Measurements from ENCODE around the gene LZTS2. TPM values are rescaled to one million over a fixed set of nuclear protein-coding genes. Genes with fewer than 3 reads are reported as not detected.

The LZTS2 gene
- total RNA-seq, 2 donors from 2014 or later = 29.7 to 38.4 TPM

- no peaks in the 10 kb centered on the region for H3K9me3 ChIP-seq
- no peak for ATAC-seq
- intact Hi-C loops (cut with DNase I) = no loop called here
- no peaks in the 10 kb centered on the region for H3K27me3 ChIP-seq
- peaks cover 0 to 9% of the 10 kb centered on the region in 2 donors for H3K36me3 ChIP-seq (replicated peaks in 1 of 2; ENCODE audit: insufficient read depth in 1 of 2, low read depth in 2 of 2)
- peak in 3 of 4 donors; percentile 35 to 49 (median 43) for DNase-seq
- 64 to 66% methylated on average over 21 of the region's 21 CpGs for WGBS, 2 donors
- no peak for TF ChIP-seq CTCF (IDR thresholded peaks at IDR 0.05)
- TF ChIP-seq POLR2A (IDR thresholded peaks at IDR 0.05) = no peak
- no peak overlapping the region for H3K27ac ChIP-seq
- no peak overlapping the region for H3K4me3 ChIP-seq
- H3K4me1 ChIP-seq = peaks cover 50% of the 10 kb centered on the region
Observed at GRCh38 chr10:100989088-100989487, 10.5 kb upstream of the LZTS2 start.

- H3K4me1 ChIP-seq = peaks cover 34% of the 10 kb centered on the region
- H3K27ac ChIP-seq = no peak overlapping the region
- WGBS, 2 donors = 43 to 49% methylated on average over 10 of the region's 10 CpGs
- H3K36me3 ChIP-seq (replicated peaks in 1 of 2; ENCODE audit: insufficient read depth in 1 of 2, low read depth in 2 of 2) = peaks cover 0 to 9% of the 10 kb centered on the region in 2 donors
- H3K9me3 ChIP-seq = no peaks in the 10 kb centered on the region
- TF ChIP-seq POLR2A (IDR thresholded peaks at IDR 0.05) (no peak), CTCF (IDR thresholded peaks at IDR 0.05) (peak; percentile 34 to 79 (median 73))
- intact Hi-C loops (cut with DNase I) = no loop called here
- H3K4me3 ChIP-seq = no peak overlapping the region
- DNase-seq = peak in 1 of 4 donors; percentile 22
- H3K27me3 ChIP-seq = no peaks in the 10 kb centered on the region
- no peak for ATAC-seq
Observed at GRCh38 chr10:100993986-100994708, 5.5 kb upstream of the LZTS2 start.

- WGBS, 2 donors = 59 to 71% methylated on average over 4 to 6 of the region's 6 CpGs
- no peak overlapping the region for H3K27ac ChIP-seq
- no peaks in the 10 kb centered on the region for H3K27me3 ChIP-seq
- H3K4me1 ChIP-seq = peaks cover 27% of the 10 kb centered on the region
- DNase-seq (no peak), ATAC-seq (no peak)
- H3K9me3 ChIP-seq = no peaks in the 10 kb centered on the region
- no peak for TF ChIP-seq POLR2A (IDR thresholded peaks at IDR 0.05)
- no peak for TF ChIP-seq CTCF (IDR thresholded peaks at IDR 0.05)
- intact Hi-C loops (cut with DNase I) = no loop called here
- H3K4me3 ChIP-seq = no peak overlapping the region
- peaks cover 0 to 9% of the 10 kb centered on the region in 2 donors for H3K36me3 ChIP-seq (replicated peaks in 1 of 2; ENCODE audit: insufficient read depth in 1 of 2, low read depth in 2 of 2)
Observed at GRCh38 chr10:100995181-100995580, 4.4 kb upstream of the LZTS2 start.

- 3 to 8% methylated on average over 16 to 43 of the region's 46 CpGs for WGBS, 2 donors
- peak in 3 of 7 experiments; percentile 6 to 28 (median 6) for TF ChIP-seq CTCF (IDR thresholded peaks at IDR 0.05)
- no peak for TF ChIP-seq POLR2A (IDR thresholded peaks at IDR 0.05)
- Histone ChIP-seq H3K4me1 (peaks cover 42% of the 10 kb centered on the region), H3K27me3 (no peaks in the 10 kb centered on the region), H3K9me3 (no peaks in the 10 kb centered on the region), H3K27ac (peak overlapping the region; percentile 87 to 98 (median 97)), H3K4me3 (peak overlapping the region; percentile 32 to 61), H3K36me3 (replicated peaks in 1 of 2; ENCODE audit: insufficient read depth in 1 of 2, low read depth in 2 of 2) (peaks cover 0 to 2% of the 10 kb centered on the region in 2 donors)
- intact Hi-C loops (cut with DNase I) = no loop called here
- DNase-seq (peak; percentile 39 to 66 (median 49)), ATAC-seq (peak; percentile 7)
Observed at GRCh38 chr10:100996678-100997359, 2.8 kb upstream of the LZTS2 start.
